ENCODE results near the gene SRGAP1. TPM values are rescaled to one million over a fixed set of nuclear protein-coding genes. Genes with fewer than 3 reads are reported as not detected.

The SRGAP1 gene
- total and polyA plus RNA-seq, 8 donors: 9.6 to 15.6 (median 11.7) TPM

- intact Hi-C loops (cut with DNase I): loop anchor here in 1 of 2 donors (2.0 to 5.0 kb wide), 2 partner anchors 338 to 414 kb away; no protein-coding TSS in a partner anchor
- DNase-seq (no peak), ATAC-seq (no peak)
- TF ChIP-seq CTCF (IDR thresholded peaks at IDR 0.05): no peak
- Histone ChIP-seq H3K36me3 (no peaks in the 10 kb centered on the region), H3K27ac (peak overlapping the region; percentile 87 to 88), H3K27me3 (peaks cover 0 to 26% of the 10 kb centered on the region in 2 donors), H3K9me3 (no peaks in the 10 kb centered on the region), H3K4me1 (peaks cover 9 to 20% of the 10 kb centered on the region in 2 donors), H3K4me3 (peak overlapping the region; percentile 67 to 75)
Measured at GRCh38 chr12:63843254-63843720, 1.2 kb upstream of the SRGAP1 start.

GRCh38 chr12:63843721-63844390 lies 644 bp upstream of the SRGAP1 start:
- ATAC-seq: peak; percentile 95
- intact Hi-C loops (cut with DNase I): loop anchor here in 1 of 2 donors (2.0 to 5.0 kb wide), 2 partner anchors 337 to 413 kb away; no protein-coding TSS in a partner anchor
- Histone ChIP-seq H3K4me1 (peaks cover 9 to 20% of the 10 kb centered on the region in 2 donors), H3K36me3 (no peaks in the 10 kb centered on the region), H3K27me3 (peaks cover 0 to 26% of the 10 kb centered on the region in 2 donors), H3K4me3 (peak overlapping the region; percentile 67 to 75), H3K27ac (peak overlapping the region; percentile 87 to 88), H3K9me3 (no peaks in the 10 kb centered on the region)
- peak; percentile 88 to 94 for TF ChIP-seq CTCF (IDR thresholded peaks at IDR 0.05)
- DNase-seq: peak; percentile 89 to 96 (median 94)

- intact Hi-C loops (cut with DNase I): no loop called here
- ATAC-seq (no peak), DNase-seq (no peak)
- no peaks in the 10 kb centered on the region for H3K36me3 ChIP-seq
- peaks cover 0 to 26% of the 10 kb centered on the region in 2 donors for H3K27me3 ChIP-seq
- H3K4me1 ChIP-seq: peaks cover 9 to 20% of the 10 kb centered on the region in 2 donors
- H3K9me3 ChIP-seq: no peaks in the 10 kb centered on the region
- peak overlapping the region; percentile 67 to 75 for H3K4me3 ChIP-seq
- peak overlapping the region in 1 of 2 donors; percentile 88 for H3K27ac ChIP-seq
- no peak for TF ChIP-seq CTCF (IDR thresholded peaks at IDR 0.05)
Measured at GRCh38 chr12:63845726-63846125, 1.2 kb downstream of the SRGAP1 start.

GRCh38 chr12:63846238-63846967 lies 1.9 kb downstream of the SRGAP1 start:
- H3K27ac ChIP-seq: no peak overlapping the region
- H3K9me3 ChIP-seq: no peaks in the 10 kb centered on the region
- intact Hi-C loops (cut with DNase I): no loop called here
- no peak for TF ChIP-seq CTCF (IDR thresholded peaks at IDR 0.05)
- H3K4me1 ChIP-seq: peaks cover 9 to 20% of the 10 kb centered on the region in 2 donors
- H3K36me3 ChIP-seq: no peaks in the 10 kb centered on the region
- peak overlapping the region; percentile 67 to 75 for H3K4me3 ChIP-seq
- H3K27me3 ChIP-seq: peaks cover 0 to 26% of the 10 kb centered on the region in 2 donors
- no peak for DNase-seq
- ATAC-seq: no peak

GRCh38 chr12:63848450-63848849 lies 4.0 kb downstream of the SRGAP1 start:
- intact Hi-C loops (cut with DNase I): no loop called here
- DNase-seq (no peak), ATAC-seq (no peak)
- Histone ChIP-seq H3K4me3 (no peak overlapping the region), H3K9me3 (no peaks in the 10 kb centered on the region), H3K4me1 (peaks cover 9 to 16% of the 10 kb centered on the region in 2 donors), H3K36me3 (no peaks in the 10 kb centered on the region), H3K27ac (no peak overlapping the region), H3K27me3 (peaks cover 0 to 19% of the 10 kb centered on the region in 2 donors)
- TF ChIP-seq CTCF (IDR thresholded peaks at IDR 0.05): no peak
